Mesenchymal stem cell (in vitro differentiated cells and primary cell): ENCODE measurements around the gene ANKRD45.
"Not testable (repeated sequence)": the region's sequence is repeated elsewhere in the genome, so short reads cannot be mapped to it uniquely, and the experiment has no call there.

ENCODE experiments used
- DNase-seq: peaks from one replicate; pipeline ENCODE4 v3.0.0-alpha.2; 2013
- H2AFZ ChIP-seq: one replicate; pipeline ENCODE4 v1.6.1; 2013; ENCODE audit warnings: low read depth, mild to moderate bottlenecking, control low read depth, inconsistent platforms, low read length, moderate library complexity
- H2AK5ac ChIP-seq: 2 replicates; pipeline ENCODE4 v1.6.1; 2013; ENCODE audit warnings: low read length, moderate library complexity, mild to moderate bottlenecking, inconsistent platforms; ENCODE audit not compliant: severe bottlenecking
- H2BK120ac ChIP-seq: one replicate; pipeline ENCODE4 v1.6.1; 2013; ENCODE audit warnings: low read depth, mild to moderate bottlenecking, inconsistent platforms, low read length, moderate library complexity
- H2BK12ac ChIP-seq, 2 experiments: one replicate each; pipeline ENCODE4 v1.6.1; 2013; ENCODE audit warnings: inconsistent platforms in 2 of 2, low read length in 2 of 2, mild to moderate bottlenecking in 2 of 2, moderate library complexity in 2 of 2, control low read depth in 1 of 2
- H2BK15ac ChIP-seq: one replicate; pipeline ENCODE4 v1.6.1; 2013; ENCODE audit warnings: mild to moderate bottlenecking, low read depth, inconsistent platforms; ENCODE audit not compliant: poor library complexity, severe bottlenecking
- H2BK5ac ChIP-seq: 2 replicates; pipeline ENCODE4 v1.6.1; 2013; ENCODE audit warnings: low read depth, mild to moderate bottlenecking, low read length, control low read depth, inconsistent platforms; ENCODE audit not compliant: poor library complexity, severe bottlenecking
- H3K14ac ChIP-seq, 2 experiments: one replicate each; pipeline ENCODE4 v1.6.1; 2013; ENCODE audit warnings: inconsistent platforms in 2 of 2, low read length in 2 of 2, control low read depth in 1 of 2, mild to moderate bottlenecking in 1 of 2, moderate library complexity in 1 of 2
- H3K18ac ChIP-seq, 2 experiments: one replicate each; pipeline ENCODE4 v1.6.1; 2013; ENCODE audit warnings: inconsistent platforms in 2 of 2, low read length in 2 of 2, control low read depth in 1 of 2, low read depth in 1 of 2, mild to moderate bottlenecking in 1 of 2
- H3K23ac ChIP-seq, 2 experiments: one replicate each; pipeline ENCODE4 v1.6.1; 2013; ENCODE audit warnings: inconsistent platforms in 2 of 2, low read length in 2 of 2, mild to moderate bottlenecking in 2 of 2, moderate library complexity in 2 of 2, control low read depth in 1 of 2
- H3K27ac ChIP-seq: 2 replicates; pipeline ENCODE4 v1.5.1; 2013; ENCODE audit warnings: mild to moderate bottlenecking, moderate library complexity, low read length, control low read depth, inconsistent platforms; ENCODE audit not compliant: poor library complexity, severe bottlenecking
- H3K27me3 ChIP-seq, 2 experiments: 2 replicates each; pipeline versions ENCODE4 v1.6.1 to v1.7.0; 2013; ENCODE audit warnings: low read length in 2 of 2, mild to moderate bottlenecking in 2 of 2, moderate library complexity in 2 of 2, control low read depth in 1 of 2, inconsistent platforms in 1 of 2; ENCODE audit not compliant: control insufficient read depth in 1 of 2, insufficient read depth in 1 of 2
- H3K36me3 ChIP-seq, 2 experiments: 2 replicates each; pipeline versions ENCODE4 v1.6.1 to v1.7.0; 2013; ENCODE audit warnings: low read length in 2 of 2, control low read depth in 1 of 2, inconsistent platforms in 1 of 2, low read depth in 1 of 2, mild to moderate bottlenecking in 1 of 2; ENCODE audit not compliant: insufficient read depth in 2 of 2, control insufficient read depth in 1 of 2
- H3K4ac ChIP-seq, 2 experiments: one replicate each; pipeline ENCODE4 v1.6.1; 2013; ENCODE audit warnings: inconsistent platforms in 2 of 2, low read length in 2 of 2, mild to moderate bottlenecking in 2 of 2, moderate library complexity in 2 of 2, control low read depth in 1 of 2, low read depth in 1 of 2
- H3K4me1 ChIP-seq: 2 replicates; pipeline ENCODE4 v1.6.1; 2013; ENCODE audit warnings: low read depth, low read length, control low read depth; ENCODE audit not compliant: control insufficient read depth, insufficient read depth
- H3K4me2 ChIP-seq: 2 replicates; pipeline ENCODE4 v1.6.1; 2013; ENCODE audit warnings: low read length, mild to moderate bottlenecking, inconsistent platforms; ENCODE audit not compliant: poor library complexity, severe bottlenecking
- H3K4me3 ChIP-seq, 2 experiments: 2 replicates each; pipeline versions ENCODE4 v1.5.1 to v1.7.0; 2013; ENCODE audit warnings: low read length in 2 of 2, mild to moderate bottlenecking in 2 of 2, control low read depth in 1 of 2, low read depth in 1 of 2; ENCODE audit not compliant: insufficient read depth in 1 of 2
- H3K79me1 ChIP-seq: replicated peaks from 2 replicates; pipeline ENCODE4 v1.6.1; 2013; ENCODE audit warnings: mild to moderate bottlenecking, control low read depth, low read length, inconsistent platforms; ENCODE audit not compliant: poor library complexity, severe bottlenecking
- H3K9ac ChIP-seq: 2 replicates; pipeline ENCODE4 v1.7.0; 2013; ENCODE audit warnings: mild to moderate bottlenecking, low read length, moderate library complexity
- H3K9me3 ChIP-seq: 2 replicates; pipeline ENCODE4 v1.7.0; 2013; ENCODE audit warnings: mild to moderate bottlenecking, low read length; ENCODE audit not compliant: control insufficient read depth
- H4K8ac ChIP-seq: one replicate; pipeline ENCODE4 v1.6.1; 2013; ENCODE audit warnings: inconsistent platforms, mild to moderate bottlenecking, low read length, moderate library complexity
- H4K91ac ChIP-seq: one replicate; pipeline ENCODE4 v1.6.1; 2013; ENCODE audit warnings: mild to moderate bottlenecking, low read length, inconsistent platforms
- WGBS: methylation state at CpG from one replicate; pipeline ENCODE4 v1.1.7; 2013; ENCODE audit warnings: mixed read lengths; 5-methylcytosine and 5-hydroxymethylcytosine counted together

ANKRD45 gene

DNA sequence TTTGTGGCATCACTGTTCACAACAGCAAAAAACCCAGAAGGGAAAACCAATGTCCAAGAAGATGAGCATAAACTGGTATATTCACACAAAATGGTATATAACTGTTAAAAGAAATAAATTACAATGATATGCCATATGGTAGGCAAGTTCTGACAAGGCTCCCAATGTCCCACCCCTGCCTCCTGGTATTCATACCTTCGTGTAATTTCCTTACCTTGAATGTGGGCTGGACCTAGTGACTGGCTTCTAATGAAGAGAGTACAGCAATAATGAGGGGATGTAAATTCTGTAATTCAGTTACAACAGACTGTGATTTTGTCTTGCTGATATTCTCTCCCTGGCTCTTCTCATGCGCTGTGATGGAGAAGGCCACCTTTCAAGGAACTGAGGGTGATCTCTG lies 9.3 kb downstream of the ANKRD45 start:
- Histone ChIP-seq H3K18ac (no peak overlapping the region), H3K4ac (no peak overlapping the region), H2BK15ac (no peak overlapping the region), H3K9ac (no peak overlapping the region), H3K79me1 (no peaks in the 10 kb centered on the region), H3K9me3 (no peaks in the 10 kb centered on the region), H3K4me3 (no peak overlapping the region), H3K4me1 (no peaks in the 10 kb centered on the region), H3K27me3 (no peaks in the 10 kb centered on the region), H3K36me3 (no peaks in the 10 kb centered on the region), H2AK5ac (no peak overlapping the region), H3K27ac (no peak overlapping the region), H3K14ac (no peak overlapping the region), H2AFZ (no peak overlapping the region), H2BK5ac (no peak overlapping the region), H2BK120ac (no peak overlapping the region), H4K91ac (no peak overlapping the region), H4K8ac (no peak overlapping the region), H2BK12ac (no peak overlapping the region), H3K4me2 (no peak overlapping the region), H3K23ac (no peak overlapping the region)
- 92% methylated on average over 1 of the region's 2 CpGs for WGBS
- DNase-seq: no peak

- Histone ChIP-seq H3K4me2 (no peak overlapping the region), H3K9ac (no peak overlapping the region), H2BK15ac (no peak overlapping the region), H2BK120ac (no peak overlapping the region), H3K14ac (no peak overlapping the region), H2BK12ac (no peak overlapping the region), H3K9me3 (no peaks in the 10 kb centered on the region), H2AFZ (no peak overlapping the region), H3K18ac (no peak overlapping the region), H3K27ac (no peak overlapping the region), H3K79me1 (no peaks in the 10 kb centered on the region), H2BK5ac (no peak overlapping the region), H4K91ac (no peak overlapping the region), H3K4ac (no peak overlapping the region), H3K27me3 (no peaks in the 10 kb centered on the region), H3K4me3 (no peak overlapping the region), H3K23ac (no peak overlapping the region), H4K8ac (no peak overlapping the region), H3K36me3 (no peaks in the 10 kb centered on the region), H2AK5ac (no peak overlapping the region), H3K4me1 (no peaks in the 10 kb centered on the region)
- DNase-seq: no peak
Measured at GRCh38 chr1:173648880-173649605, 20.6 kb downstream of the ANKRD45 start.

GRCh38 chr1:173646656-173647055 lies 23.0 kb downstream of the ANKRD45 start:
- H3K23ac ChIP-seq: no peak overlapping the region
- H3K4me1 ChIP-seq: no peaks in the 10 kb centered on the region
- H2AK5ac ChIP-seq: no peak overlapping the region
- H3K18ac ChIP-seq: no peak overlapping the region
- H3K14ac ChIP-seq: no peak overlapping the region
- H3K4ac ChIP-seq: no peak overlapping the region
- no peak for DNase-seq
- H3K36me3 ChIP-seq: no peaks in the 10 kb centered on the region
- H3K9me3 ChIP-seq: no peaks in the 10 kb centered on the region
- H2BK5ac ChIP-seq: no peak overlapping the region
- no peak overlapping the region for H3K4me3 ChIP-seq
- no peak overlapping the region for H3K4me2 ChIP-seq
- H3K9ac ChIP-seq: no peak overlapping the region
- no peak overlapping the region for H4K91ac ChIP-seq
- H3K27me3 ChIP-seq: no peaks in the 10 kb centered on the region
- no peak overlapping the region for H2BK120ac ChIP-seq
- no peak overlapping the region for H2BK15ac ChIP-seq
- WGBS: no CpG with 5 or more reads among the region's 3 CpGs
- H2AFZ ChIP-seq: no peak overlapping the region
- H3K79me1 ChIP-seq: no peaks in the 10 kb centered on the region
- no peak overlapping the region for H3K27ac ChIP-seq
- H4K8ac ChIP-seq: no peak overlapping the region
- no peak overlapping the region for H2BK12ac ChIP-seq

DNA sequence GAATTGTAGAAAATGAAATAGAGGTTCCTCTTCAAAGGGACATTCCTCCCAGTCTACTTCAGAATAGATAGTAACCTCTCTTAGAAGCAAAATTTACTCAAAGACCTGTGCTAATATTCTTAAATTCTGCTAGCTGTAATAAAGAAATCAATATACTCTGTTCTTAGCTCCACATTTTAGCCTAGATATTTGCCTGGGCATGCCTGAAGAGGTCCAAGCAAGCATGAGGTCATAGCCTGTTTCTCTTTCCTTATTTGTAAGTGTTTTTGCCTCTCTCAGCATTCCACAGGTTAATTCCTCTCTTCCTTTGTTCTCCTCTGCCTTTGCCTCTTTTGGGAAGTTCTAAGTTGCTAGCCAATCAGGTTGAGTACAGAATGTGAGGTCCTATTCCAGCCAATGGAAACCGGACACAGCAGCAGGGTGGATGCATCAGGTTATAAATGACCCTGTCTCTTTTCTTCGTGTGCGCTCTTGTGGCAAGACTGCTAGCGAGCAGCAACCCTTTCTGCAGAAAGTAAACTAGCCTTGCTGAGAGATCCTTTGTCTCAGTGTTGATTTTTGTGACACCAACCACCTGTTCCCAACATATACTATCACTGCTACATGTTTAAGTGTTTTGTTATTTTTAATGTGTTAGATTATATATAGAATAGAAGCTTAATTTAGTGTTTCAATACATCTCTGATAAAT lies 27.1 kb downstream of the ANKRD45 start:
- H2BK5ac ChIP-seq, H3K79me1 ChIP-seq: not testable (repeated sequence)
- WGBS: 80% methylated on average over 4 of the region's 4 CpGs

More for the DNA sequence above, 27.1 kb downstream of the ANKRD45 start:
- H2BK12ac ChIP-seq, H3K4ac ChIP-seq, H3K4me2 ChIP-seq, H2AFZ ChIP-seq, H3K18ac ChIP-seq, H3K27ac ChIP-seq, H4K91ac ChIP-seq, H2BK15ac ChIP-seq, H4K8ac ChIP-seq, H3K4me3 ChIP-seq, H2BK120ac ChIP-seq, H3K23ac ChIP-seq, H3K9ac ChIP-seq, H3K14ac ChIP-seq, H3K27me3 ChIP-seq, H3K36me3 ChIP-seq, DNase-seq, H2AK5ac ChIP-seq, H3K4me1 ChIP-seq: not testable (repeated sequence)
- H3K9me3 ChIP-seq: peaks cover 11% of the 10 kb centered on the region
